Keratinocyte (primary cell): ENCODE results near the gene GCNT4. TPM values are rescaled to one million over a fixed set of nuclear protein-coding genes. Genes with fewer than 3 reads are reported as not detected.

Source experiments
- DNase-seq: peaks from one replicate; pipeline ENCODE4 v3.0.0-alpha.2; 2011; ENCODE audit warnings: low read depth, missing footprints, low spot score
- FAIRE-seq: peaks from 2 replicates; lab custom pipeline; 2011; peaks lifted over from hg19 to GRCh38; lab: Jason Lieb, UNC
- H2AFZ ChIP-seq: 2 replicates; pipeline ENCODE4 v1.6.0; 2012; ENCODE audit warnings: low read length, control low read depth, inconsistent platforms; ENCODE audit not compliant: control insufficient read depth
- H3K27ac ChIP-seq: 2 replicates; pipeline ENCODE4 v1.5.1; 2011; ENCODE audit warnings: low read length; ENCODE audit not compliant: control insufficient read depth, insufficient read depth
- H3K27me3 ChIP-seq: 3 replicates; pipeline ENCODE4 v1.6.0; 2011; ENCODE audit warnings: low read length; ENCODE audit not compliant: control insufficient read depth, insufficient read depth; ENCODE audit errors: extremely low read depth
- H3K36me3 ChIP-seq, 2 experiments: 2 replicates in 1 of 2; 3 replicates in 1 of 2; pipeline ENCODE4 v1.5.1; 2011; ENCODE audit warnings: low read length in 2 of 2, mild to moderate bottlenecking in 1 of 2; ENCODE audit not compliant: control insufficient read depth in 2 of 2, insufficient read depth in 2 of 2; ENCODE audit errors: extremely low read depth in 1 of 2
- H3K4me1 ChIP-seq: 3 replicates; pipeline ENCODE4 v1.5.1; 2011; ENCODE audit warnings: low read length; ENCODE audit not compliant: control insufficient read depth, insufficient read depth; ENCODE audit errors: extremely low read depth
- H3K4me2 ChIP-seq: 3 replicates; pipeline ENCODE4 v1.6.0; 2011; ENCODE audit warnings: low read depth, low read length; ENCODE audit not compliant: control insufficient read depth, insufficient read depth; ENCODE audit errors: extremely low read depth
- H3K4me3 ChIP-seq, 3 experiments: fragments of 200-600 bp in 1 of 3; sonication (generic) in 1 of 3; 2 replicates in 2 of 3; 3 replicates in 1 of 3; pipeline ENCODE4 v1.5.1; 2011 to 2016; ENCODE audit warnings: low read length in 3 of 3, mild to moderate bottlenecking in 3 of 3, control low read depth in 2 of 3, inconsistent platforms in 1 of 3, low read depth in 1 of 3, mixed read lengths in 1 of 3, mixed run types in 1 of 3, moderate library complexity in 1 of 3; ENCODE audit not compliant: control insufficient read depth in 2 of 3, insufficient read depth in 2 of 3; ENCODE audit errors: extremely low read depth in 1 of 3
- H3K79me2 ChIP-seq: 2 replicates; pipeline ENCODE4 v1.6.0; 2012; ENCODE audit warnings: low read length; ENCODE audit not compliant: control insufficient read depth, insufficient read depth
- H3K9ac ChIP-seq: 3 replicates; pipeline ENCODE4 v1.6.0; 2011; ENCODE audit warnings: low read length; ENCODE audit not compliant: control insufficient read depth, insufficient read depth; ENCODE audit errors: extremely low read depth
- H3K9me1 ChIP-seq: 3 replicates; pipeline ENCODE4 v1.6.0; 2011; ENCODE audit warnings: low read length; ENCODE audit not compliant: control insufficient read depth, insufficient read depth; ENCODE audit errors: extremely low read depth
- H3K9me3 ChIP-seq: 2 replicates; pipeline ENCODE4 v1.5.1; 2012; ENCODE audit warnings: low read depth, low read length; ENCODE audit not compliant: control insufficient read depth
- H4K20me1 ChIP-seq: 3 replicates; pipeline ENCODE4 v1.6.0; 2011; ENCODE audit warnings: low read length; ENCODE audit not compliant: control insufficient read depth, insufficient read depth; ENCODE audit errors: extremely low read depth
- EZH2 ChIP-seq: IDR thresholded peaks from one replicate; pipeline ENCODE4 v1.6.1; 2012; ENCODE audit warnings: inconsistent platforms, mild to moderate bottlenecking, low read length, moderate library complexity
- dilution Hi-C: fragments of 300-500 bp; cut with MboI; formaldehyde crosslinking; loops from one replicate; pipeline ENCODE4 v1.7.0; 2020; ENCODE audit warnings: low sequenced_read_pairs; ENCODE audit not compliant: extremely low pct_ligation_motif_present
- polyA plus RNA-seq, 5 experiments: library from polyadenylated mRNA; depleted of rRNA in 3 of 5; stranded (reverse) in 3 of 5; stranded (forward) in 1 of 5; unstranded in 1 of 5; fragments of >200 nt; gene quantifications; 1 replicate in 1 of 5; 2 replicates in 3 of 5; 3 replicates in 1 of 5; pipeline versions ENCODE4 v1.2.1 to v1.2.3, GENCODE V29; 2011 to 2012; ENCODE audit warnings: missing spikeins in 2 of 5, low read depth in 1 of 5, low replicate concordance in 1 of 5
- TF ChIP-seq, protein P1 (sequence below), 3 experiments: IDR thresholded peaks in 1 of 3; conservative IDR thresholded peaks in 1 of 3; optimal IDR thresholded peaks in 1 of 3; 2 replicates in 2 of 3; 3 replicates in 1 of 3; pipeline versions ENCODE3 to v1.5.1; 2011; ENCODE audit warnings: low read length in 3 of 3, mild to moderate bottlenecking in 3 of 3, moderate library complexity in 2 of 3, control low read depth in 1 of 3, inconsistent platforms in 1 of 3; ENCODE audit not compliant: insufficient read depth in 2 of 3; ENCODE audit errors: extremely low read depth in 1 of 3

Gene GCNT4
- polyA plus RNA-seq, 1 donor (not counting 4 experiments of a cell fraction or from before 2014, with no cell fraction given) = 3.2 TPM

DNA sequence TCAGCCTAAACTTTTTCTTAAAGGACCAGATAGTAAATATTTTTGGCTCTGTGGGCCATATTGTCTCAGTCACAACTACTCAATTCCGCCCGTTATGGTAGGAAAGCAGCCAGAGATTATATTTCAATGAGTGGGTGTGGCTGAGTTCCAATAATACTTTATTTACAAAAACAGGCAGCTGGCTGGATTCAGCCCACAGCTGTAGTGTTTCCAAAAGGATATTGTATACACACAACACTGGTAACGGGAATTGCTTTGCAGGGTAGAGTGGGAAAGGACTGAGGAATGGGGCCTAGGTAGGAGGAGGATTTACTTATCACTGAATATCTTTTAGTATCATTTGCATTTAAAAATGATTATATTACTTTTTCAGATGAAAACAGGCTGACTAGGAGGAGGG lies 21.0 kb downstream of the GCNT4 start:
- dilution Hi-C loops = no loop called here
- no peak for FAIRE-seq

GRCh38 chr5:75028090-75028489 lies 24.3 kb downstream of the GCNT4 start:
- H3K9me1 ChIP-seq = no peaks in the 10 kb centered on the region
- no peaks in the 10 kb centered on the region for H4K20me1 ChIP-seq
- H3K36me3 ChIP-seq = no peaks in the 10 kb centered on the region
- no peak overlapping the region for H3K4me3 ChIP-seq
- no peaks in the 10 kb centered on the region for H3K9me3 ChIP-seq
- no peak for FAIRE-seq
- H3K4me1 ChIP-seq = no peaks in the 10 kb centered on the region
- no peak overlapping the region for H3K4me2 ChIP-seq
- H3K27ac ChIP-seq = no peak overlapping the region
- TF ChIP-seq, protein P1, sequence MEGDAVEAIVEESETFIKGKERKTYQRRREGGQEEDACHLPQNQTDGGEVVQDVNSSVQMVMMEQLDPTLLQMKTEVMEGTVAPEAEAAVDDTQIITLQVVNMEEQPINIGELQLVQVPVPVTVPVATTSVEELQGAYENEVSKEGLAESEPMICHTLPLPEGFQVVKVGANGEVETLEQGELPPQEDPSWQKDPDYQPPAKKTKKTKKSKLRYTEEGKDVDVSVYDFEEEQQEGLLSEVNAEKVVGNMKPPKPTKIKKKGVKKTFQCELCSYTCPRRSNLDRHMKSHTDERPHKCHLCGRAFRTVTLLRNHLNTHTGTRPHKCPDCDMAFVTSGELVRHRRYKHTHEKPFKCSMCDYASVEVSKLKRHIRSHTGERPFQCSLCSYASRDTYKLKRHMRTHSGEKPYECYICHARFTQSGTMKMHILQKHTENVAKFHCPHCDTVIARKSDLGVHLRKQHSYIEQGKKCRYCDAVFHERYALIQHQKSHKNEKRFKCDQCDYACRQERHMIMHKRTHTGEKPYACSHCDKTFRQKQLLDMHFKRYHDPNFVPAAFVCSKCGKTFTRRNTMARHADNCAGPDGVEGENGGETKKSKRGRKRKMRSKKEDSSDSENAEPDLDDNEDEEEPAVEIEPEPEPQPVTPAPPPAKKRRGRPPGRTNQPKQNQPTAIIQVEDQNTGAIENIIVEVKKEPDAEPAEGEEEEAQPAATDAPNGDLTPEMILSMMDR (optimal IDR thresholded peaks at IDR 0.05 in 1 of 3, IDR thresholded peaks at IDR 0.05 in 1 of 3, conservative IDR thresholded peaks at IDR 0.05 in 1 of 3; ENCODE audit: extremely low read depth in 1 of 3, insufficient read depth in 2 of 3, low read length in 3 of 3) = no peak
- no peak for TF ChIP-seq EZH2
- DNase-seq = no peak
- no peak overlapping the region for H2AFZ ChIP-seq
- H3K9ac ChIP-seq = no peak overlapping the region
- no peaks in the 10 kb centered on the region for H3K79me2 ChIP-seq
- dilution Hi-C loops = no loop called here
- H3K27me3 ChIP-seq = no peaks in the 10 kb centered on the region

More for the DNA sequence above, 21.0 kb downstream of the GCNT4 start:
- H3K9me3 ChIP-seq = no peaks in the 10 kb centered on the region
- no peak overlapping the region for H3K27ac ChIP-seq
- TF ChIP-seq EZH2 = no peak
- TF ChIP-seq, protein P1 (optimal IDR thresholded peaks at IDR 0.05 in 1 of 3, IDR thresholded peaks at IDR 0.05 in 1 of 3, conservative IDR thresholded peaks at IDR 0.05 in 1 of 3; ENCODE audit: extremely low read depth in 1 of 3, insufficient read depth in 2 of 3, low read length in 3 of 3) = no peak
- no peak for DNase-seq
- no peaks in the 10 kb centered on the region for H3K4me1 ChIP-seq
- no peak overlapping the region for H3K4me3 ChIP-seq
- H3K9ac ChIP-seq = no peak overlapping the region
- no peaks in the 10 kb centered on the region for H3K9me1 ChIP-seq
- no peak overlapping the region for H2AFZ ChIP-seq
- H4K20me1 ChIP-seq = no peaks in the 10 kb centered on the region
- H3K79me2 ChIP-seq = no peaks in the 10 kb centered on the region
- H3K36me3 ChIP-seq = no peaks in the 10 kb centered on the region
- no peaks in the 10 kb centered on the region for H3K27me3 ChIP-seq
- no peak overlapping the region for H3K4me2 ChIP-seq
